Ramos (cell line): ENCODE data around the gene XKR7.
"Not testable (repeated sequence)": the region's sequence is repeated elsewhere in the genome, so short reads cannot be mapped to it uniquely, and the experiment has no call there.

Experiments used
- in situ Hi-C: fragments of 300-500 bp; cut with MboI; formaldehyde crosslinking; loops from one replicate; pipeline ENCODE4 v1.14.3; 2022; ENCODE audit warnings: low sequenced_read_pairs; ENCODE audit not compliant: unreplicated experiment

Gene XKR7, protein sequence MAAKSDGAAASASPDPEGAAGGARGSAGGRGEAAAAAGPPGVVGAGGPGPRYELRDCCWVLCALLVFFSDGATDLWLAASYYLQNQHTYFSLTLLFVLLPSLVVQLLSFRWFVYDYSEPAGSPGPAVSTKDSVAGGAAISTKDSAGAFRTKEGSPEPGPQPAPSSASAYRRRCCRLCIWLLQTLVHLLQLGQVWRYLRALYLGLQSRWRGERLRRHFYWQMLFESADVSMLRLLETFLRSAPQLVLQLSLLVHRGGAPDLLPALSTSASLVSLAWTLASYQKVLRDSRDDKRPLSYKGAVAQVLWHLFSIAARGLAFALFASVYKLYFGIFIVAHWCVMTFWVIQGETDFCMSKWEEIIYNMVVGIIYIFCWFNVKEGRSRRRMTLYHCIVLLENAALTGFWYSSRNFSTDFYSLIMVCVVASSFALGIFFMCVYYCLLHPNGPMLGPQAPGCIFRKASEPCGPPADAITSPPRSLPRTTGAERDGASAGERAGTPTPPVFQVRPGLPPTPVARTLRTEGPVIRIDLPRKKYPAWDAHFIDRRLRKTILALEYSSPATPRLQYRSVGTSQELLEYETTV

DNA sequence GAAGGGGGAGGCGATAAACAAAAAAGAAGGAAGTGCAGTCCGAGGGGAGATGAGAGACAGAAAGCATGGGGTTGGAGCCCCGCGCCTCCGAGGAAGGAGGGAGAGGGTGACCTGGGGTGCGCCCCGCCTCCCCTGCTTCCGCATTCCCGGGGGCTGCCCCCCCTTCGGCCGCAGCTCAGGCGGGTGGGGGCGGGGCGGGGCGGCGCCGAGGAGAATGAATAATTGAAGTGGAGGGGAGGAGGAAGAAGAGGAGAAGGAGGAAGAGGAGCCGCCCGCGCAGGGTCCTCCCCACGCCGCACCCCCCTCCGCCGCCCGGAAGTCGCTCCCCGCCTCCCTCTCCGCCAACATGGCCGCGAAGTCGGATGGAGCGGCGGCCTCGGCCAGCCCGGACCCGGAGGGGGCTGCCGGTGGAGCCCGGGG, at the start of gene XKR7:
XKR7 (plus strand) TSS at position 322 of the 420 bp plus-strand sequence; CDS start at position 347, 25 bp downstream.
- in situ Hi-C loops: no loop called here

DNA sequence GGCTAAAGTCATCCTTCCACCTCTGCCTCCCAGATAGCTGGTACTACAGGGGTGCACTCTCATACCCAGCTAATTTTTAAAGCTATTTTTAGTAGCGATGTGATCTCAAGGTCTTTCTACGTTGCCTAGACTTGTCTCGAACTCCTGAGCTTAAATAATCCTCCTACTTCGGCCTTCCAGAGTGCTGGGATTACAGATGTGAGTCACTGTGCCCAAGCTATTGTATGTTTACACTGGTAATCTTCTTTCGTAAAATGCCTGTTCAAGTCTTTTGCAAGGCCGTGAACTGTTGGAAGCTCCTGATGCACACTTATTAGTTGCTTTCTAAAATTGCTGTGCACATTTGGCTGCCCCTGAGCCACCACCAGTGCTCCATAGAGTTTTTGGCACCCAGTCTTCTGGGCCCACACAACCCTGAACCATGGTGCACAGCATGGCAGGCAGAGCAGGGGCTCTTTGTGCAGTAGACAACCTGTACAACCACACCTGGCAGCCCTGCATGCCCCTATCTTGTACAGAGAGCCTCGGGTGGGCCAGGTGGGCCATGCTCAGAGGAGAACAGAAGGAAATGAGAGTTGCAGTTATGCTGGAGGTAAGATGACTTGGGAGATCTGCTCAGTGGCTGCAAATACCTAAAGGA, 49.4 kb upstream of the XKR7 start:
- in situ Hi-C loops: no loop called here

DNA sequence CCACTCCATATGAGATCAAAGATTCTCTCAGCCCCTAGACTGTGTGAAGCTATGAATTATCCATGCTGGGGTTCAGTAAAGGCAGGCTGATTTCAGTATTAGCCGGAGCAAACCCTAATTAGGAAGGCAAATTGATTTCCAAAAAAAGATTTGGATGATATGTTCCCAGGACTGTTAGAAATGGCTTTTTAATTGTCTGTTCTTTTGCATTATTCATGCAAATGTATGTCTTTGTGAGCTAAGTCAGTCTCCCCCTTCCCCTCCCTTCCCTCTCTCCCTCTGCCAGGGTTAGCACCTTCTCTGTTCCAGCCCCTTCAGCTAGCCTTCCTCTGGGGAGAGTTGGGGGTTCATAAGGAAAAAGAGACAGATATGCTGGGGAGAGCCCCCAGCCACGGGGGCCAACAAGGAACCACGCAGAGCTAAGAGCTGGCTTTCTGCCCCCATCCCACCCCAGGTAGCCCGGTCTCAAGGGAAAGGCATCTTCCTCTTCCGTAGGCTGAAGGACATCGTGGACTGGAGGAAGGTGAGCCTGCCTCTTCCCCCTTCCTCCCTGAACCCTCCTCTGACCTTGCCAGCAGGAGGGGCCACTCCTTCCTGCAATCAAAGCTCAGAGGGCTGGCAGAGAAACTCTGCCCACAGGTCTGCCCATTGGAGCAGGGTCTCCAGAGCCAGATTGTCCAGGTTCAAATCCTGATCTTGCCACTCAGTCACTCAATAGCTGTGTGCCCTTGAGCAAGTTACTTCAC, 48.4 kb upstream of the XKR7 start:
- in situ Hi-C loops: no loop called here

DNA sequence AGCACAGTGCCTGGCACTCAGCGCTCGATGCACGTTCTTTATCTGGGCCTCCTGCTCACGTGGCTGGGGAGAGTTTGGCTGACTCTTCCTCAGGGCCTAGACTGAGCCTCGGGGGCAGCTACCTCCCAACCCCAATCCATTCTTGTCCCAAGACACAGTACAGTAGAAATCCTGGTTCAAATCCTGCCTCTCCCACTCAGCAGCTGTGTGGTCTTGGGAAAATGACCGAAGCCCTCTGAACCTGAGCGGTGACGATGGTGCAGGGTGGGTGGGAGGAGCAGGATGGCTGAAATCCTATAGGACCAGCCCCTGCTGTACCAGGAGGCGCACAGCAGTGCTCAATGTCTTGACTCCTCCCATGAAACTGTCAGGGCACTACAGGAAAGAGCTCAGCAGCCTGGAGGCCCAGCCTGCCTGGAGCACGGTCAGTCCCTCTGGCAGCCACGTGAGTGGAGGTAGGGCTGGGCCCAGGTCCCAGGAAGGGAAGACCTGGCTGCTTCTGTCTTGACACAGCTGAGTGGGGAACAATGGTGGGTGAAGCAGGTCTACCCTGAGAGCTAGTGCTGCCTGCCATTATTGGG, 47.6 kb upstream of the XKR7 start:
- in situ Hi-C loops: no loop called here

DNA sequence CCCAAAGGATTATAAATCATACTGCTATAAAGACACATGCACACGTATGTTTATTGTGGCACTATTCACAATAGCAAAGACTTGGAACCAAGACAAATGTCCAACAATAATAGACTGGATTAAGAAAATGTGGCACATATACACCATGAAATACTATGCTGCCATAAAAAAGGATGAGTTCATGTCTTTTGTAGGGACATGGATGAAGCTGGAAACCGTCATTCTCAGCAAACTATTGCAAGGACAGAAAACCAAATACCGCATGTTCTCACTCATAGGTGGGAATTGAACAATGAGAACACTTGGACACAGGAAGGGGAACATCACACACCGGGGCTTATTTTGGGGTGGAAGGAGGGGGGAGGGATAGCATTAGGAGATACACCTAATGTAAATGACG, 46.5 kb upstream of the XKR7 start:
- in situ Hi-C loops: not testable (repeated sequence)

DNA sequence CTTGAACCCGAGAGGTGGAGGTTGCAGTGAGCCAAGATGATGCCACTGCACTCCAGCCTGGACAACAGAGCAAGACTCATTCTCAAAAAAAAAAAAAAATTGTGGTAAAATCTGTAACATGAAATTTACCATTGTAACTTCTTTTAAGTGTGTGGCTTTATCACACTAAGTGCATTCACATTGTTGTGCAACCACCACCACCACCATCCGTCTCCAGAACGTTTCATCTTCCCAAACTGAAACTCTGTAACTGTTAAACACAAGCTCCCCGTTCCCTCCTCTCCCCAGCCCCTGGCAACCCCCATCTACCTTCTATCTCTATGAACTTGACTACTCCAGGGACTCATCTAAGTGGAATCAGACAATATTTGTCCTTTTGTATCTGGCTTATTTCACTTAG, 45.8 kb upstream of the XKR7 start:
- in situ Hi-C loops: no loop called here

DNA sequence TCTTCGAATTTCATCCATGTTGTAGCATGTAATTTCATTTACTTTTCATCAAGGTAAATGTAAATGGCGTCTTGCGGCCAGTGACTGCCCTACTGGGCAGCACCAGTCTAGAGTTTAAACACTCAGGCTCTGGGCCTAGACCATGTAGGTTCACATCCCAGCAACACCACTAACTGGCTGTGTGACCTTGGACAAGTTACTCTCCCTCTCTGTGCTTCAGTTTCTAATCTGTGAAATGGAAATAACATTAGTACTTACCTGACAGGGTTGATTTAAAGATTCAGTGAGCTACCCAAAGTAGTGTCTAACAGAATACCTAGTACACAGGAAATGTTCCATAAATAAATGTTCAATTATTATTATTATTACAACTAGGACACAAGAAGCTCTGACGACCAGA, 45.4 kb upstream of the XKR7 start:
- in situ Hi-C loops: no loop called here

DNA sequence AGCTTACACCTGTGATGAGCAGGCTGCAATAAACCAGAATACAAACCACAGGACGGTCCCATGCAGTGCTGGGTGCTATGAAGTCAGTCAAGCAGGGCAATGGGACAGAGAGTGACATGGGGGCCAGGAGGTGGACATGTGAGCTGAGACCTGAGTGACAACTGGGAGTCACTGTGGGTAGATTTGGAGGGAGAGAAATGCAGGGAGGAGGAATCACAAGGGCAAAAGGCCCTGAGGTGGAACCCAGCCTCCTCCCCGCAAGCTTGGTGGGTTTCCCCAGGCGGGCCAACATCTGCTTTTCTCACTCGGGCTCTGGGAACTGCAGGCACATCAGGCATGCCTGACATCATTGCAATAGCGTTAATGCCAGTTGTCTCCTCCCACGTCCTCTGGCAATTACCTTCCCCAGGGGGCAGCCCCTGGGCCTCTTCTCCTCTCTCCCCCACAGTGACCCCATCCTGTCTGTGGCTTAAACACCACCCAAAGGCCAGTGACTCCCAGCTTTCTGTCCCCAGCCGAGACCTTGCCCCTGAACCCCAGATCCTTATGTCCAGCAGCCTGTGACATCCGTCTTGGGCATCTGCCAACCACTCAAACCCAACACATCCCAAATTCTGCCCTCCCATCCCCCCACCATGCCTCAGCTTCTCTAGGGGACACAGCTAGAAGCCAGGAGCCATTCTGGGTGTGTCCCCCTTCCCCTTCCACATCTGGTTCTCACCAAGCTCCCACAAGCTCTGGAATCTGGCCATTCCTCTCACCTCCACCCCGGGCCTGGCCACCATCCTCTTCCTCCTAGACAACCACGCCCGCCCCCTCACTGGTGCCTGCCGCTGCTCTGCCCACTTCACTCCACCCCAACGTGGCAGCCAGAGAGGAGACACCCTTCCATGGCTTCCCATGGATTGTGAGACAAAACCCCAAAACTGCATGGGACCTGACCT, 44.3 kb upstream of the XKR7 start:
- in situ Hi-C loops: no loop called here

DNA sequence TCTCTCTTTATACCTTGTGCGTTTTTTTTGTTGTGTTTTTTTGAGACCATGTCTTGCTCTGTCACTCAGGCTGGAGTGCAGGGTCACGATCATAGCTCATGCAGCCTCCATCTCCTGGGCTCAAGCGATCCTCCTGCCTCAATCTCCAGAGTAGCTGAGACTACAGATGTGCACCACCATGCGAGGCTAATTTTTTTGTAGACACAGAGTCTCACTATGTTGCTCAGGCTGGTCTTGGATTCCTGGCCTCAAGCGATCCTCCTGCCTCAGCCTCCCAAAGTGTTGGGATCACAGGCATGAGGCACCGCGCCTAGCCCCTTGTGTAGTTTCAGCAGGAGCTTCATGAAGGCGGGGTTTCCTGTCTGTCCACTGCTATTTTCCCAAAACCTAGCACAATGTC, 43.4 kb upstream of the XKR7 start:
- in situ Hi-C loops: no loop called here

DNA sequence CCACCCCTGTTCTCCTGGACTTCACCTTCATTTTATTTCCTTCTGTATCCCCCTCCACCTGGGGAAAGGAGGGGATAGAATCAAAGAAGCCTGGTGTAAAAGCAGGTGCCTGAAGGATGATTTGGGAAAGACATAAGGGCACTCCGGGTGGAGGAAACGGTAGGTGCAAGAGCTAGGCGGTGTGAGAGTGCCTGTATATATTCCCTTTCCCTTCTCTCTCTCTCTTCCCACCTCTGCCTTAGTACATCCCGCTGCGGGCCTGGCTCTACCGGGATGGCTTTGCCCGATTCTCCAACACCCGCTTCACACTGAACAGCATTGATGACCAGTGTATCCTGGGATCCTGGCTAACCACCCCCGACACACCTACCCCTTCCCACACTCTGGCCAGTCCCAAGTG, 42.3 kb upstream of the XKR7 start:
- in situ Hi-C loops: no loop called here

DNA sequence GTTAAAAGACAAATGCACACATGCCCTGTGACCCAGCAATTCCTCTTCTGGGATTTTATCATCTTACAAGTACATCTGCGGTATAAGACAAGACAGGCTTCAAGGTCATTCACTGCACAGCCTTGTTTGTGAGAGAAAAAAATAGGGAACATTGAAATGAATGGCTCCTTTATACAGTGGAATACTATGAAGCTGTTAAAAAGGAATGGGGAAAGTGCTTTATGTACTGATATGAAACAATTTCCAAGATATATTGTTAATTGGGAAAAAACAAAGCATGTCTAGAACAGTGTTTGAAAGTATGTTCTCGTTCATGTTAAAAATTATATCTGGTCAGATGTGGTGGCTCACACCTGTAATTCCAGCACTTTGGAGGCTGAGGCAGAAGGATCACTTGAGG, 41.5 kb upstream of the XKR7 start:
- in situ Hi-C loops: no loop called here

DNA sequence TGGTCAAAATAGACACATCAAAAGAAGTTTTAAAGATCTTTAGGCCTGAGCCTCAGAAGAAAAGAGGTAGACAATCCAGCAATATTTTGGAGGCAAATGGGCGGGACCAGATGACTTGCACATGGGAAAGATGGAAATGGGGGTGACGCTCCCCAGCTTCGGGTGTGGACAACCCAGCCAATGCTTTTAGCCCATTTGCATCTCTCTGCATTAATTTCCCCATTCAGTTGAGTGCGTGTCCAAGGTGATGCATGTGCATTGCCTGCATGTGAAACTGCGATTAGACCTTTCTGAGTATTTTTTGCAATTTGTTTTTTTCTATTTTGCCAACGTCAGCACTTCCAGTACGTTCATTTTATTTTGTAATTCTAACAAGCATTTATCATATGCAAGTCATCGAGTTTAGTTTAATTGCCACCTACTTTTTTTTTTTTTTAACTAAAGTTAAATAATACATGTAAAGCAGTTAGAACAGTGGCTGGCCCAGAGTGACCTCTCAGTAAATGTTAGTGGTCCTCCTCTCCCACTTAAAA, 40.3 kb upstream of the XKR7 start:
- in situ Hi-C loops: no loop called here

DNA sequence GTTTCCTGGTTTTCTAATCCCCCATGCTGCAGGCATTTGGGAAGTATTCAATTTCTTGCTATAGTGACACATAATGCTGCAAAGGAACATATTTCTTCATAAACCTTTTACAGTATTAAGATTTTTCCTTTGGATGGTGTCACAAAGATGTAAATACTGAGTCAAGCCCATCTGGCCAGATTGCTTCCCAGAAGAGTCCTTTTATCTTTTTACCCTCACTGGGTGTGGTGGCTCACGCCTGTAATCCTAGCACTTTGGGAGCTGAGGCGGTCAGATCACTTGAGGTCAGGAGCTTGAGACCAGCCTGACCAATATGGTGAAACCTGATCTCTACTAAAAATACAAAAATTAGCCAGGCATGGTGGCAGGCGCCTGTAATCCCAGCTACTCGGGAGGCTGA, 38.3 kb upstream of the XKR7 start:
- in situ Hi-C loops: not testable (repeated sequence)

DNA sequence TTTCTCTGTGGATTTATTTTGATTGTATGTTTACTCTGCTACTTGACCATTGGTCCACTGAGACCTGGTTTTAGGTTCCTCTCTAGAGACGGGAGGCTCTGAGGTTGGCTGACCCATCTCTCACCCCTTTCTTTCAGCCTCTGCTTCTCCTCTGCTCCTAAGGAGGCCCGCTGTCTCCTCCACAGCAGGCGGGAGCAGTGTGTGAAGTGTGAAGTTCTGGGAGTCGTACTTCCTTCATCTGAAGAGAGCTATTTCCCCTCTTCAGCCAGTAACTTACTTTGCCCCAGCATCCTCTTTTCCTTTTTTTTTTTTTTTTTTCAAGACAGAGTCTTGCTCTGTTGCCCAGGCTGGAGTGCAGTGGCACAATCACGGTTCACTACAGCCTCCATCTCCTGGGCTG, 37.2 kb upstream of the XKR7 start:
- in situ Hi-C loops: no loop called here

DNA sequence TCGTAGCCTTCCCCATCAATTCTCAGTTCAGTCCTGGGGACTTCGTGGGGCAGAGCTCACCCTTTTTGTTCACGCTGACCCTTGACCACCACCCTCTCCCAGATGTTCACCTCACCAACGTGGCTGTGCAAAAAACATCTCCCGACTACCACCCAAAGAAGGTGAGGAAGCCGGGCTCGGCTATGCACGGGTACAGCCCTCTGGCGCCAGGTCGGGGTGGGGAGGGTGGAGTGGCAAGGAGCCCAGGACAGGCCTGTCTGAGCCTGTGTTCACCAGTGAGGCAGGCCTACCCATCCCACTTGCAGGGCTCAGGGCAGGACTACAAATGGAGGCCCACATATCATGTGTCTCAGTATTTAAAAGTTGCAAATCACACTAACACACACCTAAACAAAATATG, 34.3 kb upstream of the XKR7 start:
- in situ Hi-C loops: no loop called here

DNA sequence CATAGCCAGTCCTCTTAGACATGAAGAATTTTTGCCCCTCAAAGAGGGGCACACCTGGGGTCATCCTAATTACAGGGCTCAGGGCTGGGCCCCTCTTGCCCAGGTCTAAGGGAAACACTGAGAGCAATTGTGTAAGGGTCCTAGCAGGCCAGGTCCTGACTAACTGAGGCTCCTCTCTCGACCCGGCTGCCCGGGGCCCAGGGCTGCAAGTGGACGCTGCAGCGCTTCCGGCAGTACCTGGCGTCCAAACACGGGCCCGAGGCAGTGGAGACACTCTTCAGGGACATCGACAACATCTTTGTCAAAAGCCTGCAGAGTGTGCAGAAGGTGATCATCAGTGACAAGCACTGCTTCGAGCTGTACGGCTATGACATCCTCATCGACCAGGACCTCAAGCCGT, 33.5 kb upstream of the XKR7 start:
- in situ Hi-C loops: no loop called here

DNA sequence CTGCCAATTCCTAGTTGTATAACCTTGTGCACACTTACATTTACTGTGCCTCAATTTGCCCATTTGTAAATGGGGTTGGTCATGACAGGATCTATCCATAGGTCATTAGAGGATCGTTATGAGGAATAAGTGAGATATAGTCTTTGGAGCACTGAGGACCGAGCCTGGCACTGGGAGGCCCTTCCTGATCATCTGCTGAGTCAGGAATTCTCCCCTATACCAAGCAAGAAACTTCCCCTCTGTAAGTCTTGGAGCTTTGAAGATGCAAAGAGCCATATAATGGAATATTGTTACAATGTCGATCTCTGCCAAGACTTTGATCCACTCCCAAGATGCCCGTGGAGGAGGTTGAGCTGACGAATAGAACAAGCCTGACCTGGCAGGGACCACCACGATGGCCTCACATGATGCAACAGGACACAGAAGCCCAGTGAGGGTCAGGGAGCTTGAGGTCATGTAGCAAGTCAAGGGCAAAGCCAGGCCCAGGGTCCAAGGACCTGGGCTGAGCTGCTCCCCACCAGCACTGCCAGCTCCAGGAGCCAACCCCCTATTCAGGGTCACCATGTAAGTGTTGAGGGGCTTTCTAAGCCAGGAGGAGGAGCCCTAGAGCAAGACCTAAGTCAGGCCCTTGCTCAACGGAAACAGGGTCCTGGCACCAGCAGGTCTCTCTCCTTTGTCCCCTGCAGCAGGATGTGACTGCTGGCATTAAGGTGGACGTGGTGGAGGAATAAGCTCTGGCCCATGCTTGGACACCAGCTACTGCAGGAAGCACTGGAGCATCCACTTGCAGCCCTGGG, 32.8 kb upstream of the XKR7 start:
- in situ Hi-C loops: no loop called here

DNA sequence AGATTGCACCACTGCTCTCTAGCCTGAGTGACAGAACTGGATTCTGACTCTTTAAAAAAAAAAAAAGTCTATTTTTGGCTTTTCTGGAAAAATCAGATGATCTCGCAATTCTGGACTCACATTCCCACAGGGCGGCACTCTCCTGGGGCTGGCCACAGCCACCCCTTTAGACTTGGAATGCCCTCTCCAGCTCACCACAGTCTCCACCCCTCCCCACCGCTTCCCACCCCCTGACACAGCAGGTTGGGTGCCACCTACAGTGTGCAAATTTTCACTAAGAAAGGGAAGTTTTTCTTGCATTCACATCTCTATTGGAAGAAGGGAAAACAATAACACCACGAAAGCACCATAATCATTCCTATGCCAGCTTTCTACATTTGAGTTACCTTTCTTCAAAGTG, 31.5 kb upstream of the XKR7 start:
- in situ Hi-C loops: no loop called here
